HPDE6-E6E7 (cell line): Measurements from ENCODE around the gene GRIK2.

Source experiments
- DNase-seq: peaks from one replicate; pipeline ENCODE4 v3.0.0; 2011; ENCODE audit warnings: missing footprints; ENCODE audit errors: extremely low spot score

Gene GRIK2

GRCh38 chr6:101400326-101401135 is 7.0 kb downstream of the GRIK2 start:
- DNase-seq, result no peak

GRCh38 chr6:101401171-101401570 is 7.7 kb downstream of the GRIK2 start:
- DNase-seq, result no peak

GRCh38 chr6:101401792-101402621 is 8.5 kb downstream of the GRIK2 start:
- DNase-seq, result no peak

GRCh38 chr6:101402622-101403031 is 9.1 kb downstream of the GRIK2 start:
- no peak for DNase-seq

- no peak for DNase-seq
Measured at GRCh38 chr6:101403216-101403945, 9.9 kb downstream of the GRIK2 start.

GRCh38 chr6:101404775-101405174 is 11.3 kb downstream of the GRIK2 start:
- no peak for DNase-seq

GRCh38 chr6:101413773-101414172 is 20.3 kb downstream of the GRIK2 start:
- DNase-seq, result no peak

GRCh38 chr6:101417900-101418299 is 24.4 kb downstream of the GRIK2 start:
- DNase-seq, result no peak

- no peak for DNase-seq
Measured at GRCh38 chr6:101422251-101422650, 28.7 kb downstream of the GRIK2 start.

- no peak for DNase-seq
Measured at GRCh38 chr6:101422811-101423210, 29.3 kb downstream of the GRIK2 start.

- DNase-seq, result no peak
Measured at GRCh38 chr6:101429270-101429669, 35.8 kb downstream of the GRIK2 start.

GRCh38 chr6:101429845-101430244 is 36.3 kb downstream of the GRIK2 start:
- DNase-seq, result no peak

GRCh38 chr6:101433141-101433540 is 39.6 kb downstream of the GRIK2 start:
- no peak for DNase-seq

GRCh38 chr6:101434601-101435000 is 41.1 kb downstream of the GRIK2 start:
- no peak for DNase-seq

- no peak for DNase-seq
Measured at GRCh38 chr6:101435038-101435437, 41.5 kb downstream of the GRIK2 start.

- DNase-seq, result no peak
Measured at GRCh38 chr6:101439790-101440189, 46.3 kb downstream of the GRIK2 start.

GRCh38 chr6:101443315-101443714 is 49.8 kb downstream of the GRIK2 start:
- DNase-seq, result peak; percentile 35

GRCh38 chr6:101444717-101445116 is 51.2 kb downstream of the GRIK2 start:
- no peak for DNase-seq

- DNase-seq, result no peak
Measured at GRCh38 chr6:101445527-101445926, 52.0 kb downstream of the GRIK2 start.

GRCh38 chr6:101450901-101451300 is 57.4 kb downstream of the GRIK2 start:
- DNase-seq, result no peak

- no peak for DNase-seq
Measured at GRCh38 chr6:101451981-101452380, 58.5 kb downstream of the GRIK2 start.

- no peak for DNase-seq
Measured at GRCh38 chr6:101453221-101453620, 59.7 kb downstream of the GRIK2 start.
